HG03575 (cell line): ENCODE measurements around the gene KCNN3.
"Not testable (repeated sequence)": the region's sequence is repeated elsewhere in the genome, so short reads cannot be mapped to it uniquely, and the experiment has no call there.

Experiments
- ATAC-seq: cut with Tn5 transposase; IDR thresholded peaks from one replicate; pipeline ENCODE4 v1.9.1; 2021; ENCODE audit not compliant: unreplicated experiment, insufficient number of reproducible peaks, low FRiP score; ENCODE audit errors: extremely low read depth

The KCNN3 gene

GRCh38 chr1:154707901-154708463, 162.1 kb downstream of the KCNN3 start:
- no peak for ATAC-seq

- no peak for ATAC-seq
Observed at GRCh38 chr1:154706851-154707250, 163.2 kb downstream of the KCNN3 start.

GRCh38 chr1:154705544-154705943, 164.5 kb downstream of the KCNN3 start:
- no peak for ATAC-seq

GRCh38 chr1:154703170-154703569, 166.9 kb downstream of the KCNN3 start:
- ATAC-seq: no peak

- no peak for ATAC-seq
Observed at GRCh38 chr1:154698320-154699096, 171.6 kb downstream of the KCNN3 start.

- no peak for ATAC-seq
Observed at GRCh38 chr1:154697710-154698109, 172.4 kb downstream of the KCNN3 start.

GRCh38 chr1:154696456-154696855, 173.6 kb downstream of the KCNN3 start:
- no peak for ATAC-seq

- ATAC-seq: no peak
Observed at GRCh38 chr1:154695985-154696384, 174.1 kb downstream of the KCNN3 start.

GRCh38 chr1:154694995-154695394, 175.1 kb downstream of the KCNN3 start:
- no peak for ATAC-seq

GRCh38 chr1:154689083-154689482, 181.0 kb downstream of the KCNN3 start:
- ATAC-seq: no peak

- no peak for ATAC-seq
Observed at GRCh38 chr1:154686507-154686906, 183.6 kb downstream of the KCNN3 start.

GRCh38 chr1:154683820-154684219, 186.3 kb downstream of the KCNN3 start:
- ATAC-seq: no peak

GRCh38 chr1:154682254-154682653, 187.8 kb downstream of the KCNN3 start:
- no peak for ATAC-seq

- not testable (repeated sequence) for ATAC-seq
Observed at GRCh38 chr1:154677844-154678243, 192.2 kb downstream of the KCNN3 start.

- not testable (repeated sequence) for ATAC-seq
Observed at GRCh38 chr1:154676847-154677246, 193.2 kb downstream of the KCNN3 start.

GRCh38 chr1:154674456-154674855, 195.6 kb downstream of the KCNN3 start:
- not testable (repeated sequence) for ATAC-seq

- ATAC-seq: not testable (repeated sequence)
Observed at GRCh38 chr1:154672245-154672644, 197.8 kb downstream of the KCNN3 start.

GRCh38 chr1:154671412-154671811, 198.7 kb downstream of the KCNN3 start:
- not testable (repeated sequence) for ATAC-seq

- ATAC-seq: not testable (repeated sequence)
Observed at GRCh38 chr1:154670310-154671270, 199.5 kb downstream of the KCNN3 start.
